Activated naive CD4-positive, alpha-beta T cell treated with anti-CD3 and anti-CD28 coated beads for 36 hours (primary cell): Measurements from ENCODE around the gene TUBB2A. TPM values are rescaled to one million over a fixed set of nuclear protein-coding genes. Genes with fewer than 3 reads are reported as not detected.

Source experiments
- CTCF ChIA-PET: fragments of 350-600 bp; sonication (Branson Sonifier 250); formaldehyde crosslinking; loops from one replicate; lab custom pipeline; 2021; ENCODE audit warnings: antibody characterized with exemption; lab: Charles Lee
- DNase-seq: peaks from one replicate; pipeline ENCODE4 v3.0.0-alpha.2; 2020
- H3K27ac Mint-ChIP-seq: one replicate; pipeline ENCODE4 v1.8.0; 2021; ENCODE audit warnings: mild to moderate bottlenecking, mixed read lengths
- H3K27me3 Mint-ChIP-seq: one replicate; pipeline ENCODE4 v1.8.0; 2021; ENCODE audit warnings: low read depth, mixed read lengths
- H3K36me3 Mint-ChIP-seq: one replicate; pipeline ENCODE4 v1.8.0; 2021; ENCODE audit warnings: low read depth, mixed read lengths
- H3K4me1 Mint-ChIP-seq: one replicate; pipeline ENCODE4 v1.8.0; 2021; ENCODE audit warnings: low read depth, mixed read lengths
- H3K4me3 Mint-ChIP-seq: one replicate; pipeline ENCODE4 v1.8.0; 2021; ENCODE audit warnings: mild to moderate bottlenecking, moderate library complexity, mixed read lengths
- H3K9me3 Mint-ChIP-seq: one replicate; pipeline ENCODE4 v1.8.0; 2021; ENCODE audit warnings: mixed read lengths
- intact Hi-C: fragments of 100-400 bp; cut with micrococcal nuclease; formaldehyde crosslinking; loops from one replicate; pipeline ENCODE4 v1.15.1; 2023
- total RNA-seq, 2 experiments: library from RNA; stranded (reverse); gene quantifications; one replicate each; pipeline ENCODE4 v1.2.3, GENCODE V29; 2021

Gene TUBB2A
- total RNA-seq, 2 experiments from 2014 or later, result 1.0 to 1.2 TPM

DNA sequence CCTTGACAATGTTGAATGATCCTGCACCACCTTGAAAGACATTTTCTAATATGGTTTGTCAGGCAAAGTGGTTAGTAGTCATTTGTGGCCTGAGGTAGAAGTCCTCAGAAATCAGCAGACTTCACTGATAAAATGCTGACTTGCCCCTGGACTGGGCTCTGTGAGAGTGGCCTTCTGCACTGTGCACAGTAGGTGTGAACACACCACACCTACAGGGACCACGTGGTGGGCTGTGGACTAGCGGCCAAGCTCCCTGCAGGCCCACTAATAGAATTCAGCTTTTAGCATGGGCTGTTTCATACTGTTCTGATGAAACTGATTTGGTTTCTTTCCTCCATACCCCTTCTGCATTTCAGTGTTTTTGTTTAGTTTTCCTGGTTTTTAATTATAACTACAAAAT lies 31.5 kb downstream of the TUBB2A start:
- peaks cover 7% of the 10 kb centered on the region for H3K4me1 Mint-ChIP-seq
- H3K9me3 Mint-ChIP-seq, result no peaks in the 10 kb centered on the region
- H3K36me3 Mint-ChIP-seq, result peaks cover 3% of the 10 kb centered on the region
- DNase-seq, result no peak
- CTCF ChIA-PET, result interaction anchor here (0.6 to 1.5 kb wide), 13 partner anchors 21 to 601 kb away, joined by 3 to 19 read pairs (median 3); partner anchors contain the start of gene PSMG4
- intact Hi-C loops, result loop anchor here (1.0 to 5.0 kb wide), 8 partner anchors 8 to 606 kb away; partner anchors contain the start of genes BPHL, PSMG4 and SLC22A23
- H3K27me3 Mint-ChIP-seq, result no peaks in the 10 kb centered on the region
- H3K4me3 Mint-ChIP-seq, result no peak overlapping the region
- H3K27ac Mint-ChIP-seq, result no peak overlapping the region

DNA sequence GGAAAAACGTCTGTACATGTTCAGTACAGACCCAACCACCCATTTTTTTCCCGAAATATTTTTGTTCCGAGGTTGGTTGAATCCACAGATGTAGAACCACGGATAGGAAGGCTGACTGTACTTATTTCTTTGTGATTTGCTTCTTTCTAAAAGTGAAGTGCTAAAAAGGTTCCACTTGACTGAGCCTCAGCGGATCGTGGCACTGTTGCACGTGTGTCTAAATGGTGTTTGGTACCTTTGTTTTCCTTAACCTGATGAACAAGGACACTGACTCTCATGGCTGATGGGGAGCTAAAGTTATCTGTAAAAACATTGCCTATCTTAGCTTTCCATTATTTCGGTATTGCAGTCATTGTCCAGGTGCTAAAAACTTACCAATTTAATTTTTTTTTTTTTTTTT lies 32.7 kb downstream of the TUBB2A start:
- intact Hi-C loops, result loop anchor here (5.0 kb wide), 1 partner anchor 333 kb away; the partner anchor contains the start of gene SLC22A23
- Mint-ChIP-seq H3K36me3 (peaks cover 3% of the 10 kb centered on the region), H3K27ac (no peak overlapping the region), H3K9me3 (no peaks in the 10 kb centered on the region), H3K4me1 (peaks cover 12% of the 10 kb centered on the region), H3K27me3 (no peaks in the 10 kb centered on the region), H3K4me3 (no peak overlapping the region)
- no peak for DNase-seq
- CTCF ChIA-PET, result interaction anchor here (0.6 to 5.1 kb wide), 7 partner anchors 11 to 134 kb away, joined by 3 to 40 read pairs (median 4); no protein-coding TSS in a partner anchor

DNA sequence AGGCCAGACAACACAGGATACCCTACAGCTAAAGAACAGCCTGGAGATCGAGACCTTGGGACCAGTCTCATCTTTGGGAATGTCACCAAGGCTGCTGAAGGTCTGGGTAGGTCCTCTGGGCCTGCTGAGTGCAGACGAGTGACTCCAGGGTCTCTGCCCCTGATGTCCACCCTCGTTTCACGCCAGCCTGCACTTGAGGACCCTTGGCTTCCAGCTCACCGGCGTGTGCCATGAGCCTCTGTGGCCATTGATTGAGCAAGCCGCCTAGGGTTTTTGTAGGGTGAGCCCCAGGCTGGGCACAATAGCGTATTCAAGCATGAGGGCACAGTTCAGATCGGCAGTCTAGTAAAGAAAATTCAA lies 34.5 kb downstream of the TUBB2A start:
- H3K27me3 Mint-ChIP-seq, result no peaks in the 10 kb centered on the region
- intact Hi-C loops, result no loop called here
- H3K4me3 Mint-ChIP-seq, result no peak overlapping the region
- no peaks in the 10 kb centered on the region for H3K9me3 Mint-ChIP-seq
- H3K4me1 Mint-ChIP-seq, result peaks cover 21% of the 10 kb centered on the region
- CTCF ChIA-PET, result interaction anchor here (0.7 to 5.1 kb wide), 3 partner anchors 14 to 129 kb away, joined by 3 to 40 read pairs (median 3); no protein-coding TSS in a partner anchor
- no peak overlapping the region for H3K27ac Mint-ChIP-seq
- DNase-seq, result no peak
- peaks cover 1% of the 10 kb centered on the region for H3K36me3 Mint-ChIP-seq

DNA sequence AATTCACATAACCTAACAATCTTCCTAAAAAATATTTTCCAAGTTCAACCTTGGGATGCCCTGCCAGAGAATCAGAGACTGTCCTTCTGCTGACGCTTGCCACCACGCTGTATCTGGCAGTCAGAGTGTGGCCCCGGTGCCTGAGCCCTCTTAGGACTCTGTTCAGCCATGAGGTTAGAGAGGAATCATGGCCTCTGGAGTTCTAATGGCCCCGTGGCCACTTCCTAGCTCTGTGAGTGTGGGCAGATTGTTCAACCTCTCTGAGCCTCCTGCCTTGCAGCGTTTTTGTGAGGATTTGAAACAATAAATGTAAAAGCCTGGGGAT lies 36.6 kb downstream of the TUBB2A start:
- Mint-ChIP-seq H3K27ac (no peak overlapping the region), H3K9me3 (no peaks in the 10 kb centered on the region), H3K27me3 (no peaks in the 10 kb centered on the region), H3K4me1 (peaks cover 27% of the 10 kb centered on the region), H3K4me3 (no peak overlapping the region), H3K36me3 (peaks cover 1% of the 10 kb centered on the region)
- CTCF ChIA-PET, result interaction anchor here (0.6 to 5.1 kb wide), 5 partner anchors 28 to 891 kb away, joined by 3 to 40 read pairs (median 3); no protein-coding TSS in a partner anchor
- intact Hi-C loops, result no loop called here
- DNase-seq, result no peak

DNA sequence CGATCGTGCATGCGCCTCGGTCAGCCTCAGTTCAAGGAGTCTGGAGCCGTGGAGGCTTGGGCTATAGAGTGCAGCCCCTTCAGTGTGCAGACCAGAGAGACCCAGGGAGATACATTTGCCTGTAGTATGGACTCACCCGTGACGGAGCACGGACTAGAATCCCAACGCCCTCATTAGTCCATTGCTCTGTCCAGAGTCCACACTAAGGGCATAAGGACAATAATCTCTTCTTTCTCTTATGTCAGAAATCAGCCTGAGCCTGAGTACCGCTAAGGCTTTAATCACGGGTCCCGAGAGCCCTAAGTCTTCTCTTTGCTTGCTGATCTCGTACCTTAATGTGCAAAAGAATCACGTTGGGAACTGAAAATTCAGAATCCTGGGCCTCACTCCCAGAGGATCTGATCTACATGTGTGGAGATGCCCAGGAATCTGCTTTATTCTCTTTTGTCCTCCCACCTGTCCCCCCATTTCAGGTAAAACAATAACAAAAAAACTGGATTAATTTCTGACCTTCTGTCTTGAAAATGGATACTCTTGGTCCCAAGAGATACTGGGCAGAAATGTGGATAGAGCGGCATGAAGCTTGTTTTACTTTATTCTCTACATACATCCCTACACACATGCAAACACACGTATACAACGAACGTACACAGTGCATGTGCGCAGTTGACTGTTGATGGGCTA lies 38.2 kb downstream of the TUBB2A start:
- peak overlapping the region; percentile 83 for H3K4me3 Mint-ChIP-seq
- no peak for DNase-seq
- peaks cover 27% of the 10 kb centered on the region for H3K4me1 Mint-ChIP-seq
- H3K27me3 Mint-ChIP-seq, result no peaks in the 10 kb centered on the region
- H3K36me3 Mint-ChIP-seq, result peaks cover 1% of the 10 kb centered on the region
- CTCF ChIA-PET, result interaction anchor here (0.6 to 1.2 kb wide), 2 partner anchors 61 to 133 kb away, joined by 3 to 8 read pairs; no protein-coding TSS in a partner anchor
- no peaks in the 10 kb centered on the region for H3K9me3 Mint-ChIP-seq
- no peak overlapping the region for H3K27ac Mint-ChIP-seq
- intact Hi-C loops, result loop anchor here (2.0 to 5.0 kb wide), 3 partner anchors 238 to 1884 kb away; no protein-coding TSS in a partner anchor

DNA sequence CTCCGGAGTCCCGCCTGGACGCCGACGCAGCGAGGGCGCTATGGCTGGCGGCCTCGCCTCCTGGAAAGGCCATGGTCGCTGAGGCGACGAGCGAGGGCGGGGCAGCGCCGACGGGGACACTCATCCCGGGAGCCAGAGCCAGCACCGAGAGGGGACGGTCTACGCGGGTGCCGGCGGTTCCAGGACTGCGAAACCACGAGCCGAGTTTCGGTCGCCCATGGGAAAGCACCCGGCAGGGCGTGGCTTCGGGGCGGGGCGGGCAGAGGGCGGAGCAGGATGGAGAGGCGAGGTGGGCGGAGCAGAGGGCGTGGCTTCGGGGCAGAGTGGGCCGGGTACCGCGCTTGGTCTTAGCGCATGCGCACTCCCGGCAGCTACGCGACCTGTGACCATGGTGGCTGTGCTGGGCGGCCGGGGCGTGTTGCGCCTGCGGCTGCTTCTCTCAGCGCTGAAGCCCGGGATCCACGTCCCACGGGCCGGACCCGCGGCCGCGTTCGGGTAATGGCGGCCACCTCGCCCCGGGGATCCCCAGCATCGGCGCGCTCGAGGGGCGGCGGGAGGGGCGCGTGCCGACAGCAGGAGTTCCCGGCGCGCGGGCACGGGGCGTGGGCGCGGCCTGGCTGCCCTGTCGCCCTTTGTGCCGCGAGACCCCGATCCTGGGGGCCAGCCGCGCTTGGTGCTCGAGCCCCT lies 38.8 kb downstream of the TUBB2A start, which contains the start of gene BPHL:
TSS of gene BPHL (plus strand) at position 359 of the 687 bp plus-strand sequence. CDS start at position 389, 30 bp downstream.
- CTCF ChIA-PET, result no interaction called here

DNA sequence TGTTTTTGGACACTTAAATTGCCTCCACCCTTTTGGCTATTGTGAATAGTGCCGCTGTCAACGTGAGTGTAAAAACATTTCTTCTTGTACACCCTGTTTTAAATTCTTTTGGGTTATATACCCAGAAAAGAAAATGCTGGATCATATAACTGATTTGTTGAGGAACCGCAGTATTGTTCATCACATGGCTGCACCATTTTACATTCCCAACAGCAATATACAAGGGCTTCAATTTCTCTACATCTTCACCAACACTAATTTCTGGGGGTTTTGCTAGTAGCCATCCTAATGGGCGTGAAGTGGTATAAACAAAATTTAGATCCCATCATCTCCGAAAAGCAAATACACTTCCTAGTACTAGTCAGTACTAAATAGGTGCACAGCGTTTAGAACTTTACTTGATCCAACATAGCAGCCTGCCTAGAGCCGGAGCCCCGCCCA lies 39.4 kb downstream of the TUBB2A start:
- intact Hi-C loops, result loop anchor here (1.0 to 5.0 kb wide), 13 partner anchors 8 to 1885 kb away; partner anchors contain the start of genes ECI2, NQO2, PSMG4 and SERPINB1
- Mint-ChIP-seq H3K4me1 (peaks cover 20% of the 10 kb centered on the region), H3K9me3 (no peaks in the 10 kb centered on the region), H3K27ac (peak overlapping the region; percentile 78), H3K4me3 (peak overlapping the region; percentile 83), H3K27me3 (no peaks in the 10 kb centered on the region), H3K36me3 (peaks cover 6% of the 10 kb centered on the region)
- CTCF ChIA-PET, result no interaction called here
- no peak for DNase-seq

More for the DNA sequence above, 38.8 kb downstream of the TUBB2A start, which contains the start of gene BPHL:
- no peaks in the 10 kb centered on the region for H3K27me3 Mint-ChIP-seq
- intact Hi-C loops, result loop anchor here (1.0 to 5.0 kb wide), 13 partner anchors 8 to 1884 kb away; partner anchors contain the start of genes ECI2, NQO2, PSMG4 and SERPINB1
- peak within 1 kb of the TSS; percentile 78 for H3K27ac Mint-ChIP-seq
- H3K36me3 Mint-ChIP-seq, result peaks cover 4% of the 10 kb centered on the region
- peak within 1 kb of the TSS; percentile 83 for H3K4me3 Mint-ChIP-seq
- peak; percentile 99 for DNase-seq
- no peaks in the 10 kb centered on the region for H3K9me3 Mint-ChIP-seq
- peaks cover 21% of the 10 kb centered on the region for H3K4me1 Mint-ChIP-seq

DNA sequence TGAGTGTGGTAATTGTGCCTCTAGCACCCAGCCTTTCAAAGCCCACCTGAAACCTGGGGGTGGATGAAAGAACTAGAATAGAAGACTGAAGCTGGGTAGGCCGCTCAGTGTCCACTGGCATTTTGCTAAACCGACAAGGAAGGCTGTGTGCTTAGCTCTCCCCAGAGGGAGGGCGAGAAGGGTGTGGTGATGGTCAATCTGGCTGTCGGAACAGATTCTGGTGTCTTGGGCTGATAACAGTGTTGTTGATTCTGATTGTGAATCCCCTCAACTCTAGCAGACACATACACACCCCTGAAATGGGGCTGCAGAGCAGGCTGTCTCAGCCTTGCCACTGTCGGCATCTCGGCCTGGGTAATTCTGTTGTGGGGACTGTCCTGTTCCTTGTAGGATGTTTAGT lies 43.0 kb downstream of the TUBB2A start:
- no peaks in the 10 kb centered on the region for H3K9me3 Mint-ChIP-seq
- DNase-seq, result no peak
- intact Hi-C loops, result no loop called here
- H3K27me3 Mint-ChIP-seq, result no peaks in the 10 kb centered on the region
- CTCF ChIA-PET, result no interaction called here
- H3K36me3 Mint-ChIP-seq, result peaks cover 13% of the 10 kb centered on the region
- H3K4me1 Mint-ChIP-seq, result peaks cover 12% of the 10 kb centered on the region
- H3K4me3 Mint-ChIP-seq, result no peak overlapping the region
- peak overlapping the region; percentile 41 for H3K27ac Mint-ChIP-seq

DNA sequence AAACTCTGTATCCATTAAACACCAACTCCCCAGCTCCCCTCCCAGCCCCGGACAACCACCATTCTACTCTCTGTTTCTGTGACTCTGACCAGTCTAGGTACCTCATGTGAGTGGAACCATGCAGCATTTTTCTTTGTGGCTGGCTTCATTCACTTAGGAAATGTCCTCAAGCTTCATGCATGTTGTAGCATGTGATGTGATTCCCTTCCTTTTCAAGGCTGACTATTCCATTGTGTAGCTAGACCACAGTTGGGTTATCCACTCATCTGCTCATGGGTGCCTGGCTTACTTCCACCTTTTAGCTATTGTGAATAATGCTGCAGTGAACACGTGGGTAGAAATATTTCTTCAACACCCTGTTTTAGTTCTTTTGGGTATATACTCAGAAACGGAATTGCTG lies 47.6 kb downstream of the TUBB2A start:
- CTCF ChIA-PET, result interaction anchor here (0.6 kb wide), 1 partner anchor 17 kb away, joined by 5 read pairs; no protein-coding TSS in a partner anchor

DNA sequence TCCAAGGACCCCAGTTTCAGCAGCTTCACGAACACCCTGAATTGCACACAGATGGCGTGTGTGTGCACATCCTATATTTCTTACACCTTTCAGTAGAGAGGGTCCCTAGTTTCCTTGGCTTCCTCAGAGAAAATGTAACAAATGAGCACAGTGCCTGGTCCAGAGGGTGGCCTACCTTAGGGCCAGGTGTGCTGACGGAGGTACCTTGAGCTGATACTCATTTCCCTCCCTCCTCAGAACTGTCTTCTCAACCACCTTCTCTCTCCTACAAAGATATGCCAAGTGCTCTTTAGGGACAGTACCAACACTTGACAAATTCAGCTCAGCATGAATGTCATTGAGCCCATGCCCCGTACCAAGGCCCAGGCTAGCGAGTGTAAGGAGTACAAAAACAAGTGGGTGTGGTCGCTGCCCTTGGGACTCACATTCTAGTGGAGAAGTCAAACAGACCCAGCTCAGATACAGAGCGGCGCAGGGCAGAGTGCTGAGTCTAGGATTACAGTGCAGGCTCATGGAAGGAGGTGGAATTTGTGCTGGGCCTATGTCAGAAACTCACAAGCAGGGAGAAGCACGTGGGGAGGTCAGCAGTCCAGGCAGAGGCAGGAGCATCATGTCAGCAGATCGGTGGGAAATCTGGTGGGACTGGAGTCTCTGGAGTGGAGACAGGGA lies 48.5 kb downstream of the TUBB2A start:
- Mint-ChIP-seq H3K27me3 (no peaks in the 10 kb centered on the region), H3K9me3 (no peaks in the 10 kb centered on the region), H3K27ac (peak overlapping the region; percentile 9), H3K4me3 (no peak overlapping the region), H3K36me3 (peaks cover 33% of the 10 kb centered on the region), H3K4me1 (no peaks in the 10 kb centered on the region)
- CTCF ChIA-PET, result interaction anchor here (0.6 to 0.8 kb wide), 2 partner anchors 18 to 149 kb away, joined by 3 to 5 read pairs; no protein-coding TSS in a partner anchor
- no peak for DNase-seq
- intact Hi-C loops, result no loop called here

More for the DNA sequence above, 47.6 kb downstream of the TUBB2A start:
- no peak for DNase-seq
- H3K27ac Mint-ChIP-seq, result no peak overlapping the region
- H3K4me3 Mint-ChIP-seq, result no peak overlapping the region
- intact Hi-C loops, result no loop called here
- H3K4me1 Mint-ChIP-seq, result no peaks in the 10 kb centered on the region
- H3K36me3 Mint-ChIP-seq, result peaks cover 27% of the 10 kb centered on the region
- no peaks in the 10 kb centered on the region for H3K27me3 Mint-ChIP-seq
- no peaks in the 10 kb centered on the region for H3K9me3 Mint-ChIP-seq
